H9 (cell line): ENCODE measurements around the gene SNPH. TPM values are rescaled to one million over a fixed set of nuclear protein-coding genes. Genes with fewer than 3 reads are reported as not detected.

ENCODE experiments used
- DNase-seq: peaks from one replicate; pipeline ENCODE4 v3.0.0-alpha.2; 2017
- H2AFZ ChIP-seq: one replicate; pipeline ENCODE4 v1.6.1; 2013; ENCODE audit warnings: mild to moderate bottlenecking, low read length, control low read depth, moderate library complexity
- H2AK5ac ChIP-seq: 2 replicates; pipeline ENCODE4 v1.6.1; 2013; ENCODE audit warnings: low read length, control low read depth, mixed read lengths; ENCODE audit not compliant: insufficient read length
- H2BK120ac ChIP-seq: one replicate; pipeline ENCODE4 v1.6.1; 2013; ENCODE audit warnings: low read depth, mild to moderate bottlenecking, low read length, control low read depth, inconsistent platforms; ENCODE audit not compliant: poor library complexity, severe bottlenecking
- H2BK12ac ChIP-seq: 2 replicates; pipeline ENCODE4 v1.6.1; 2013; ENCODE audit warnings: low read length, control low read depth, mixed read lengths, low read depth; ENCODE audit not compliant: insufficient read length
- H2BK15ac ChIP-seq: 2 replicates; pipeline ENCODE4 v1.6.1; 2013; ENCODE audit warnings: low read depth, low read length, control low read depth
- H2BK20ac ChIP-seq: one replicate; pipeline ENCODE4 v1.6.1; 2013; ENCODE audit warnings: low read depth, mild to moderate bottlenecking, low read length, control low read depth, inconsistent platforms; ENCODE audit not compliant: poor library complexity, severe bottlenecking
- H2BK5ac ChIP-seq: 2 replicates; pipeline ENCODE4 v1.6.1; 2013; ENCODE audit warnings: low read length, control low read depth, mixed read lengths; ENCODE audit not compliant: insufficient read length
- H3K14ac ChIP-seq: 2 replicates; pipeline ENCODE4 v1.6.1; 2013; ENCODE audit warnings: low read length, control low read depth; ENCODE audit not compliant: insufficient read depth
- H3K18ac ChIP-seq: 2 replicates; pipeline ENCODE4 v1.6.1; 2013; ENCODE audit warnings: low read depth, mild to moderate bottlenecking, mixed read lengths, low read length, control low read depth; ENCODE audit not compliant: insufficient read length
- H3K23ac ChIP-seq: 2 replicates; pipeline ENCODE4 v1.6.1; 2013; ENCODE audit warnings: low read length, control low read depth, mixed read lengths, low read depth; ENCODE audit not compliant: insufficient read length
- H3K23me2 ChIP-seq: 2 replicates; pipeline ENCODE4 v1.6.1; 2013; ENCODE audit warnings: low read depth, mild to moderate bottlenecking, mixed read lengths, low read length, control low read depth; ENCODE audit not compliant: insufficient read length, poor library complexity, severe bottlenecking
- H3K27ac ChIP-seq: 2 replicates; pipeline ENCODE4 v1.5.1; 2013; ENCODE audit warnings: low read length, control low read depth, mixed read lengths, low read depth; ENCODE audit not compliant: insufficient read length
- H3K27me3 ChIP-seq: 2 replicates; pipeline ENCODE4 v1.6.1; 2013; ENCODE audit warnings: low read length, control low read depth, inconsistent platforms; ENCODE audit not compliant: insufficient read depth
- H3K4ac ChIP-seq: 2 replicates; pipeline ENCODE4 v1.6.1; 2013; ENCODE audit warnings: low read depth, mild to moderate bottlenecking, control low read depth, inconsistent platforms, low read length, moderate library complexity
- H3K4me1 ChIP-seq: 2 replicates; pipeline ENCODE4 v1.6.1; 2013; ENCODE audit warnings: low read length, control low read depth, inconsistent platforms; ENCODE audit not compliant: insufficient read depth
- H3K4me2 ChIP-seq: 2 replicates; pipeline ENCODE4 v1.6.1; 2013; ENCODE audit warnings: low read length, control low read depth, mixed read lengths; ENCODE audit not compliant: insufficient read length, insufficient read depth
- H3K56ac ChIP-seq: 2 replicates; pipeline ENCODE4 v1.6.1; 2013; ENCODE audit warnings: low read depth, mild to moderate bottlenecking, mixed read lengths, low read length, control low read depth; ENCODE audit not compliant: insufficient read length
- H3K79me1 ChIP-seq: 2 replicates; pipeline ENCODE4 v1.6.1; 2013; ENCODE audit warnings: low read depth, mild to moderate bottlenecking, moderate library complexity, low read length, control low read depth, inconsistent platforms; ENCODE audit not compliant: insufficient read depth, poor library complexity, severe bottlenecking
- H3K79me2 ChIP-seq: 2 replicates; pipeline ENCODE4 v1.6.1; 2013; ENCODE audit warnings: low read length, control low read depth, inconsistent platforms; ENCODE audit not compliant: insufficient read depth
- H3K9ac ChIP-seq: 2 replicates; pipeline ENCODE4 v1.6.1; 2013; ENCODE audit warnings: low read length, control low read depth, mixed read lengths; ENCODE audit not compliant: insufficient read length; ENCODE audit errors: extremely low read depth
- H3K9me3 ChIP-seq: one replicate; pipeline ENCODE4 v1.6.1; 2013; ENCODE audit warnings: low read depth, low read length, inconsistent platforms; ENCODE audit not compliant: control insufficient read depth
- H3T11ph ChIP-seq: one replicate; pipeline ENCODE4 v1.6.1; 2013; ENCODE audit warnings: mild to moderate bottlenecking, low read length, control low read depth, inconsistent platforms
- H4K20me1 ChIP-seq: one replicate; pipeline ENCODE4 v1.6.1; 2013; ENCODE audit not compliant: control insufficient read depth, insufficient read length, insufficient read depth
- H4K5ac ChIP-seq: 2 replicates; pipeline ENCODE4 v1.6.1; 2013; ENCODE audit warnings: low read depth, mild to moderate bottlenecking, mixed read lengths, low read length, control low read depth; ENCODE audit not compliant: insufficient read length
- H4K8ac ChIP-seq: replicated peaks from 2 replicates; pipeline ENCODE4 v1.6.1; 2013; ENCODE audit warnings: low read length, control low read depth, mixed read lengths, low read depth; ENCODE audit not compliant: insufficient read length
- H4K91ac ChIP-seq: 2 replicates; pipeline ENCODE4 v1.6.1; 2013; ENCODE audit warnings: low read depth, mild to moderate bottlenecking, moderate library complexity, mixed read lengths, low read length, control low read depth; ENCODE audit not compliant: insufficient read length
- H3K27ac Mint-ChIP-seq, 3 experiments: 2 replicates in 2 of 3; 3 replicates in 1 of 3; pipeline ENCODE4 v1.8.0; 2020 to 2021; ENCODE audit warnings: mixed read lengths in 3 of 3, mild to moderate bottlenecking in 1 of 3, moderate library complexity in 1 of 3
- H3K27me3 Mint-ChIP-seq: 2 replicates; pipeline ENCODE4 v1.8.0; 2021; ENCODE audit warnings: low read depth, mild to moderate bottlenecking, moderate library complexity, mixed read lengths
- H3K36me3 Mint-ChIP-seq, 3 experiments: 2 replicates in 2 of 3; 3 replicates in 1 of 3; pipeline ENCODE4 v1.8.0; 2020 to 2021; ENCODE audit warnings: low read depth in 3 of 3, mixed read lengths in 3 of 3; ENCODE audit not compliant: insufficient read depth in 1 of 3
- H3K4me1 Mint-ChIP-seq, 2 experiments: 2 replicates each; pipeline ENCODE4 v1.8.0; 2020; ENCODE audit warnings: mixed read lengths in 2 of 2
- H3K4me3 Mint-ChIP-seq, 2 experiments: 2 replicates in 1 of 2; 3 replicates in 1 of 2; pipeline ENCODE4 v1.8.0; 2020 to 2021; ENCODE audit warnings: mild to moderate bottlenecking in 2 of 2, mixed read lengths in 2 of 2, moderate library complexity in 1 of 2
- H3K9me3 Mint-ChIP-seq, 2 experiments: 2 replicates in 1 of 2; 3 replicates in 1 of 2; pipeline ENCODE4 v1.8.0; 2020; ENCODE audit warnings: mild to moderate bottlenecking in 2 of 2, mixed read lengths in 2 of 2, moderate library complexity in 1 of 2
- WGBS: extraction: QIAGEN DNeasy Blood & Tissue Kit; methylation state at CpG from one replicate; pipeline ENCODE4 v1.1.7; 2013; ENCODE audit warnings: missing lambda C conversion rate, low lambda C conversion rate, mixed read lengths; ENCODE audit not compliant: insufficient read length; ENCODE audit errors: extremely low coverage; 5-methylcytosine and 5-hydroxymethylcytosine counted together
- total RNA-seq: library from RNA; stranded (reverse); gene quantifications from 2 replicates; pipeline ENCODE4 v1.2.1, GENCODE V29; 2021
- TF ChIP-seq, protein P1 (sequence below): fragments of 200-600 bp; sonication (generic); conservative IDR thresholded peaks from 3 replicates; pipeline ENCODE4 v1.8.0; 2021; ENCODE audit warnings: antibody characterized with exemption, mild to moderate bottlenecking

SNPH gene
- total RNA-seq, 1 experiment from 2014 or later, result 1.8 TPM

DNA sequence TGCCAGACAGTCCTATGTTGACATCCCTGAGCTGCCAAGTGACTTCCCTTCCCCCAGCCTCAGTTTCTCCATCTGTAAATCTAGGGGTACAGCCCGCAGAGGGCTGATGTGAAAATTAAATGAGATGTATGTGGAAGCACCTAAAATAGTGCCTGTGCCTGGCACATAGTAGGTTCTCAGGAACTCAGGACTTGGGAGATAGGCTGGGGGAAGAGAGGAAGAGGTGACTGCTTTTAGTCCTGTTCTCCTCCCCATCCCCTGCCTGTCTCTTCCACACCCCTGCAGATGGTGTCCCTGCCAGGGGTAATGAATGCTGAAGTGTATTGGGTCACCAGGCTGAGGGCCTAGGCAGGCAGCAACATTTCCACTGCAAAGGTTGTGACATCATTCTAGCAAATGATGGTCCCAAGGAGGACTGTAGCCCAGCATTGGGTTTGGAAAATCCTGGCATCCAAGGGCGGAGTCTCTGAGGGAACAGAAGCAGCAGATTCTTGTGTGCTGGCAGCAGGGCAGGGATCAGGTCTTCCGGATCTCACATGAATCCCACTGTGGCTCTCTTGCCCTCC lies 1.8 kb downstream of the SNPH start:
- no peak overlapping the region for H2BK12ac ChIP-seq
- H3K4me1 Mint-ChIP-seq, result peaks cover 16 to 27% of the 10 kb centered on the region in 2 experiments
- peak overlapping the region in 1 of 2 experiments; percentile 87; a peak in 2 of 5 replicates for H3K4me3 Mint-ChIP-seq
- no peak overlapping the region for H3K27ac Mint-ChIP-seq
- H4K8ac ChIP-seq, result no peak overlapping the region
- no CpG with 5 or more reads among the region's 3 CpGs for WGBS
- H4K20me1 ChIP-seq, result no peaks in the 10 kb centered on the region
- no peaks in the 10 kb centered on the region for H3K9me3 ChIP-seq
- no peak overlapping the region for H3K4me2 ChIP-seq
- DNase-seq, result no peak
- no peak overlapping the region for H3K56ac ChIP-seq
- no peaks in the 10 kb centered on the region for H3K23me2 ChIP-seq
- H2BK20ac ChIP-seq, result no peak overlapping the region
- H3K9ac ChIP-seq, result no peak overlapping the region
- H3K14ac ChIP-seq, result no peak overlapping the region
- no peak overlapping the region for H3K23ac ChIP-seq
- no peak overlapping the region for H2BK120ac ChIP-seq
- H3K36me3 Mint-ChIP-seq, result no peaks in the 10 kb centered on the region
- no peaks in the 10 kb centered on the region for H3K9me3 Mint-ChIP-seq
- H2AFZ ChIP-seq, result no peak overlapping the region
- TF ChIP-seq, protein P1, sequence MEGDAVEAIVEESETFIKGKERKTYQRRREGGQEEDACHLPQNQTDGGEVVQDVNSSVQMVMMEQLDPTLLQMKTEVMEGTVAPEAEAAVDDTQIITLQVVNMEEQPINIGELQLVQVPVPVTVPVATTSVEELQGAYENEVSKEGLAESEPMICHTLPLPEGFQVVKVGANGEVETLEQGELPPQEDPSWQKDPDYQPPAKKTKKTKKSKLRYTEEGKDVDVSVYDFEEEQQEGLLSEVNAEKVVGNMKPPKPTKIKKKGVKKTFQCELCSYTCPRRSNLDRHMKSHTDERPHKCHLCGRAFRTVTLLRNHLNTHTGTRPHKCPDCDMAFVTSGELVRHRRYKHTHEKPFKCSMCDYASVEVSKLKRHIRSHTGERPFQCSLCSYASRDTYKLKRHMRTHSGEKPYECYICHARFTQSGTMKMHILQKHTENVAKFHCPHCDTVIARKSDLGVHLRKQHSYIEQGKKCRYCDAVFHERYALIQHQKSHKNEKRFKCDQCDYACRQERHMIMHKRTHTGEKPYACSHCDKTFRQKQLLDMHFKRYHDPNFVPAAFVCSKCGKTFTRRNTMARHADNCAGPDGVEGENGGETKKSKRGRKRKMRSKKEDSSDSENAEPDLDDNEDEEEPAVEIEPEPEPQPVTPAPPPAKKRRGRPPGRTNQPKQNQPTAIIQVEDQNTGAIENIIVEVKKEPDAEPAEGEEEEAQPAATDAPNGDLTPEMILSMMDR, result no peak
- no peak overlapping the region for H3T11ph ChIP-seq
- H2BK15ac ChIP-seq, result no peak overlapping the region; the same call in 1 of the 2 replicates
- no peaks in the 10 kb centered on the region for H3K79me1 ChIP-seq
- H2BK5ac ChIP-seq, result no peak overlapping the region
- H3K4ac ChIP-seq, result no peak overlapping the region
- no peaks in the 10 kb centered on the region for H3K79me2 ChIP-seq
- H3K27me3 Mint-ChIP-seq, result peaks cover 23% of the 10 kb centered on the region
- no peak overlapping the region for H3K18ac ChIP-seq
- H3K27ac ChIP-seq, result no peak overlapping the region
- no peak overlapping the region for H4K91ac ChIP-seq
- H3K27me3 ChIP-seq, result no peaks in the 10 kb centered on the region
- no peaks in the 10 kb centered on the region for H3K4me1 ChIP-seq
- no peak overlapping the region for H4K5ac ChIP-seq
- no peak overlapping the region for H2AK5ac ChIP-seq
